MM.1S (cell line): ENCODE data around the gene SEC63.
"Not testable (repeated sequence)": the region's sequence is repeated elsewhere in the genome, so short reads cannot be mapped to it uniquely, and the experiment has no call there.

Experiments used
- DNase-seq: peaks from one replicate; pipeline ENCODE4 v3.0.0-alpha.2; 2015
- H2AFZ ChIP-seq: fragments of 300-600 bp; sonication (generic); 2 replicates; pipeline ENCODE4 v1.6.0; 2016; ENCODE audit warnings: antibody characterized with exemption, low read length
- H3F3A ChIP-seq: fragments of 300-600 bp; sonication (generic); 2 replicates; pipeline ENCODE4 v1.6.1; 2016; ENCODE audit warnings: mild to moderate bottlenecking, antibody characterized with exemption, low read length, moderate library complexity, mixed read lengths; ENCODE audit not compliant: insufficient read depth
- H3K27ac ChIP-seq: fragments of 300-600 bp; sonication (generic); 2 replicates; pipeline ENCODE4 v1.5.1; 2016; ENCODE audit warnings: mild to moderate bottlenecking, low read length
- H3K27me3 ChIP-seq: fragments of 300-600 bp; sonication (generic); replicated peaks from 2 replicates; pipeline ENCODE4 v1.6.0; 2016; ENCODE audit warnings: low read length; ENCODE audit not compliant: insufficient read depth
- H3K36me3 ChIP-seq: fragments of 300-600 bp; sonication (generic); replicated peaks from 2 replicates; pipeline ENCODE4 v1.6.1; 2016; ENCODE audit warnings: mild to moderate bottlenecking, low read length, mixed read lengths; ENCODE audit not compliant: insufficient read depth
- H3K4me1 ChIP-seq: fragments of 300-600 bp; sonication (generic); 2 replicates; pipeline ENCODE4 v1.6.1; 2016; ENCODE audit warnings: low read length, mixed read lengths
- H3K4me2 ChIP-seq: fragments of 300-600 bp; sonication (generic); 2 replicates; pipeline ENCODE4 v1.6.0; 2016; ENCODE audit warnings: low read depth, low read length
- H3K4me3 ChIP-seq: fragments of 300-600 bp; sonication (generic); 2 replicates; pipeline ENCODE4 v1.5.1; 2016; ENCODE audit warnings: low read length, mixed read lengths
- H3K79me2 ChIP-seq: fragments of 300-600 bp; sonication (generic); 2 replicates; pipeline ENCODE4 v1.6.1; 2016; ENCODE audit warnings: mixed run types, low read length, mixed read lengths
- H3K9ac ChIP-seq: fragments of 300-600 bp; sonication (generic); 2 replicates; pipeline ENCODE4 v1.6.1; 2016; ENCODE audit warnings: low read length, mixed read lengths
- H3K9me2 ChIP-seq: fragments of 300-600 bp; sonication (generic); replicated peaks from 2 replicates; pipeline ENCODE4 v1.6.1; 2016; ENCODE audit warnings: mild to moderate bottlenecking, low read length, mixed read lengths; ENCODE audit not compliant: insufficient read depth
- H3K9me3 ChIP-seq: fragments of 300-600 bp; sonication (generic); replicated peaks from 2 replicates; pipeline ENCODE4 v1.6.1; 2016; ENCODE audit warnings: mild to moderate bottlenecking, low read length, mixed read lengths; ENCODE audit not compliant: insufficient read depth
- H4K20me1 ChIP-seq: fragments of 300-600 bp; sonication (generic); 2 replicates; pipeline ENCODE4 v1.6.1; 2016; ENCODE audit warnings: mild to moderate bottlenecking, low read length, moderate library complexity, mixed read lengths; ENCODE audit not compliant: insufficient read depth
- EZH2 ChIP-seq: fragments of 300-600 bp; sonication (generic); optimal IDR thresholded peaks from 2 replicates; pipeline ENCODE3; 2017; ENCODE audit warnings: low read depth, mild to moderate bottlenecking, antibody characterized with exemption, low read length, mixed read lengths
- EZH2phosphoT487 ChIP-seq: fragments of 300-600 bp; sonication (generic); IDR thresholded peaks from 2 replicates; pipeline ENCODE4 v1.6.1; 2018; ENCODE audit warnings: antibody characterized with exemption, low read length
- TF ChIP-seq, protein P1 (sequence below): fragments of 300-600 bp; sonication (generic); IDR thresholded peaks from 2 replicates; pipeline ENCODE4 v1.5.1; 2016; ENCODE audit warnings: antibody characterized with exemption, low read length, mixed read lengths

The SEC63 gene

GRCh38 chr6:107864226-107865127 lies 93.5 kb downstream of the SEC63 start:
- Histone ChIP-seq H3K4me2 (no peak overlapping the region), H3K9me2 (no peaks in the 10 kb centered on the region), H2AFZ (no peak overlapping the region), H3K36me3 (no peaks in the 10 kb centered on the region), H4K20me1 (no peaks in the 10 kb centered on the region), H3F3A (no peaks in the 10 kb centered on the region), H3K27ac (no peak overlapping the region), H3K4me1 (peaks cover 7% of the 10 kb centered on the region), H3K9ac (no peak overlapping the region), H3K79me2 (no peaks in the 10 kb centered on the region), H3K27me3 (no peaks in the 10 kb centered on the region), H3K9me3 (no peaks in the 10 kb centered on the region), H3K4me3 (no peak overlapping the region)
- TF ChIP-seq, protein P1, sequence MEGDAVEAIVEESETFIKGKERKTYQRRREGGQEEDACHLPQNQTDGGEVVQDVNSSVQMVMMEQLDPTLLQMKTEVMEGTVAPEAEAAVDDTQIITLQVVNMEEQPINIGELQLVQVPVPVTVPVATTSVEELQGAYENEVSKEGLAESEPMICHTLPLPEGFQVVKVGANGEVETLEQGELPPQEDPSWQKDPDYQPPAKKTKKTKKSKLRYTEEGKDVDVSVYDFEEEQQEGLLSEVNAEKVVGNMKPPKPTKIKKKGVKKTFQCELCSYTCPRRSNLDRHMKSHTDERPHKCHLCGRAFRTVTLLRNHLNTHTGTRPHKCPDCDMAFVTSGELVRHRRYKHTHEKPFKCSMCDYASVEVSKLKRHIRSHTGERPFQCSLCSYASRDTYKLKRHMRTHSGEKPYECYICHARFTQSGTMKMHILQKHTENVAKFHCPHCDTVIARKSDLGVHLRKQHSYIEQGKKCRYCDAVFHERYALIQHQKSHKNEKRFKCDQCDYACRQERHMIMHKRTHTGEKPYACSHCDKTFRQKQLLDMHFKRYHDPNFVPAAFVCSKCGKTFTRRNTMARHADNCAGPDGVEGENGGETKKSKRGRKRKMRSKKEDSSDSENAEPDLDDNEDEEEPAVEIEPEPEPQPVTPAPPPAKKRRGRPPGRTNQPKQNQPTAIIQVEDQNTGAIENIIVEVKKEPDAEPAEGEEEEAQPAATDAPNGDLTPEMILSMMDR: no peak
- no peak for TF ChIP-seq EZH2
- TF ChIP-seq EZH2phosphoT487: no peak
- no peak for DNase-seq

- TF ChIP-seq, protein P1: no peak
- TF ChIP-seq EZH2: no peak
- no peak for TF ChIP-seq EZH2phosphoT487
- Histone ChIP-seq H3K4me3 (no peak overlapping the region), H3K36me3 (no peaks in the 10 kb centered on the region), H3K79me2 (no peaks in the 10 kb centered on the region), H3K27me3 (no peaks in the 10 kb centered on the region), H3K4me1 (no peaks in the 10 kb centered on the region), H3K9me3 (no peaks in the 10 kb centered on the region), H3F3A (no peaks in the 10 kb centered on the region), H3K27ac (no peak overlapping the region), H3K9me2 (no peaks in the 10 kb centered on the region), H3K4me2 (no peak overlapping the region), H2AFZ (no peak overlapping the region), H4K20me1 (no peaks in the 10 kb centered on the region), H3K9ac (no peak overlapping the region)
- no peak for DNase-seq
Measured at GRCh38 chr6:107862383-107862782, 95.6 kb downstream of the SEC63 start.

DNA sequence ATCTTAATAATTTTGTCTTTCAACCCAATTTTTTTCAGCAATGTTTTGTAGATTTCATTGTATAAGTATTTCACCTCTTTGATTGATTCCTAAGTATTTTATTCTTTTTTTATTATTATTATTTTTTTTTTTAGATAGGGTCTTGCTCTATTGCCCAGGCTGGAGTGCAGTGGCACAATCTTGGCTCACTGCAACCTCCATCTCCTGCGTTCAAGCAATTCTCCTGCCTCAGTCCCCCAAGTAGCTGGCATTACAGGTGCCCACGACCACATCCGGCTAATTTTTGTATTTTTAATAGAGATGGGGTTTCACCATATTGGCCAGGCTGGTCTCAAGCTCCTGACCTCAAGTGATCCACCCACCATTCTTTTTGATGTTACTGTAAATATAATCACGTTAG lies 97.0 kb downstream of the SEC63 start:
- not testable (repeated sequence) for H3F3A ChIP-seq, H3K4me3 ChIP-seq, H3K9me3 ChIP-seq, H3K27me3 ChIP-seq, DNase-seq, H2AFZ ChIP-seq, H3K27ac ChIP-seq, H3K4me2 ChIP-seq, H3K79me2 ChIP-seq, H4K20me1 ChIP-seq, H3K36me3 ChIP-seq, H3K9ac ChIP-seq, H3K9me2 ChIP-seq, H3K4me1 ChIP-seq

DNA sequence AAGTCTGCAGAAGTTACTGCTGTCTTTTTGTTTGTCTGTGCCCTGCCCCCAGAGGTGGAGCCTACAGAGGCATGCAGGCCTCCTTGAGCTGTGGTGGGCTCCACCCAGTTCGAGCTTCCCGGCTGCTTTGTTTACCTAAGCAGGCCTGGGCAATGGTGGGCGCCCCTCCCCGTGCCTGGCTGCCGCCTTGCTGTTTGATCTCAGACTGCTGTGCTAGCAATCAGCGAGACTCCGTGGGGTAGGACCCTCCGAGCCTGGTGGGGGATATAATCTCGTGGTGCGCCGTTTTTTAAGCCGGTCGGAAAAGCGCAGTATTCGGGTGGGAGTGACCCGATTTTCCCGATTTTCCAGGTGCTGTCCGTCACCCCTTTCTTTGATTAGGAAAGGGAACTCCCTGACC lies 97.9 kb downstream of the SEC63 start:
- not testable (repeated sequence) for H3K4me1 ChIP-seq, H2AFZ ChIP-seq, H3K9me3 ChIP-seq, H4K20me1 ChIP-seq, H3K9ac ChIP-seq, H3K36me3 ChIP-seq, H3K9me2 ChIP-seq, H3K4me2 ChIP-seq, H3K79me2 ChIP-seq, H3K4me3 ChIP-seq, H3K27ac ChIP-seq, DNase-seq, H3K27me3 ChIP-seq, H3F3A ChIP-seq
